Kidney (tissue), 14 donors: Measurements from ENCODE around the gene CHAT. TPM values are rescaled to one million over a fixed set of nuclear protein-coding genes. Genes with fewer than 3 reads are reported as not detected.

Experiments
- DNase-seq, 5 donors: peaks; one replicate each; pipeline ENCODE4 v3.0.0-alpha.2; 2013 to 2020
- FAIRE-seq: peaks from 2 replicates; lab custom pipeline; 2012; peaks lifted over from hg19 to GRCh38; lab: Jason Lieb, UNC
- H3K27ac ChIP-seq, 2 donors: one replicate each; pipeline ENCODE4 v1.7.0; 2013; ENCODE audit warnings: low read depth in 2 of 2, low read length in 2 of 2, inconsistent platforms in 1 of 2
- H3K27me3 ChIP-seq: one replicate; pipeline ENCODE4 v1.7.1; 2013; ENCODE audit warnings: low read length, inconsistent platforms; ENCODE audit not compliant: control insufficient read depth, insufficient read depth
- H3K36me3 ChIP-seq, 3 donors: one replicate each; pipeline versions ENCODE4 v1.7.0 to v1.7.1; 2013; ENCODE audit warnings: low read length in 3 of 3, control low read depth in 1 of 3, inconsistent platforms in 1 of 3; ENCODE audit not compliant: insufficient read depth in 3 of 3, control insufficient read depth in 2 of 3
- H3K4me1 ChIP-seq, 3 donors: one replicate each; pipeline versions ENCODE4 v1.7.0 to v1.7.1; 2013; ENCODE audit warnings: low read length in 3 of 3, inconsistent platforms in 1 of 3, low read depth in 1 of 3; ENCODE audit not compliant: control insufficient read depth in 2 of 3, insufficient read depth in 2 of 3
- H3K4me3 ChIP-seq, 3 donors: one replicate each; pipeline versions ENCODE4 v1.7.0 to v1.8.1; 2013; ENCODE audit warnings: low read length in 3 of 3, control low read depth in 1 of 3, inconsistent platforms in 1 of 3
- H3K9ac ChIP-seq, 3 donors: one replicate each; pipeline versions ENCODE4 v1.7.0 to v1.7.1; 2013; ENCODE audit warnings: low read length in 3 of 3, control low read depth in 1 of 3, inconsistent platforms in 1 of 3
- H3K9me3 ChIP-seq, 3 donors: one replicate each; pipeline versions ENCODE4 v1.7.0 to v1.7.1; 2013; ENCODE audit warnings: low read length in 3 of 3, control low read depth in 1 of 3, inconsistent platforms in 1 of 3; ENCODE audit not compliant: control insufficient read depth in 2 of 3, insufficient read depth in 1 of 3
- CTCF ChIP-seq: IDR thresholded peaks from 3 replicates; pipeline ENCODE4 v1.5.1; 2012; ENCODE audit warnings: mild to moderate bottlenecking, moderate library complexity, borderline replicate concordance; ENCODE audit not compliant: insufficient read depth; ENCODE audit errors: extremely low read depth
- intact Hi-C: fragments of 100-400 bp; cut with DNase I; formaldehyde crosslinking; loops from one replicate; pipeline ENCODE4 v1.11.1; 2022
- polyA plus RNA-seq: library from polyadenylated mRNA; stranded (reverse); fragments of 350-450 nt; fragmentation: Illumina TruSeq; extraction: RNeasy Lipid Tissue Mini Kit (QIAGEN cat#74804); gene quantifications from one replicate; pipeline ENCODE4 v1.2.3, GENCODE V29; 2014; ENCODE audit warnings: low read depth, low replicate concordance; ENCODE audit not compliant: insufficient read depth
- total RNA-seq: library from RNA; stranded (reverse); fragmentation: NEBNext Ultra II Directional; extraction: Animal tissue kit (Norgen Biotek cat#: 25700); gene quantifications from one replicate; pipeline ENCODE4 v1.2.1, GENCODE V29; 2021
- donor health status: control.
- donor health status: control.
- donor health status: control.
- donor health status: control.
- donor health status: control.
- donor health status: DM: yes; HTN: yes; CAD: no.
- donor health status: Normal renal cell carcinoma (clear cell type).

The CHAT gene
- total and polyA plus RNA-seq, 2 donors from 2014 or later = not detected

DNA sequence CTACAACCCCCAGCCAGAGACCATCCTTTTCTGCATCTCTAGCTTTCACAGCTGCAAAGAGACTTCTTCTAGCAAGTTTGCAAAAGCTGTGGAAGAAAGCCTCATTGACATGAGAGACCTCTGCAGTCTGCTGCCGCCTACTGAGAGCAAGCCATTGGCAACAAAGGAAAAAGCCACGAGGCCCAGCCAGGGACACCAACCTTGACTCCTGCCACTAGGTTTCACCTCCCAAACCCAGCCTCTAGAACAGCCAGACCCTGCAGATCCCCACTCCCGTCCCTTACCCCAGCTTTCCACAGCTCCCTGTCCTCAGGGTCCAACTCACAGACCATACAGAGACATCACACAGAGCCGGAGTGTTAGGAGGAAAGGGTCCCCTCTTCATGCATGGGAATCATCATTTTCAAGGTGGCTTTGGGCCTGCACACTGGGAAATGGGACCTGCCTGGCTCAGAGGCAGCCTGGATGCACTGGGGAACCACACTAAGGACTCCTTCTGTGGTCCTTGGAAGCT lies 51.1 kb downstream of the CHAT start:
- H3K27ac ChIP-seq = no peak overlapping the region
- no peak for TF ChIP-seq CTCF
- H3K4me3 ChIP-seq = no peak overlapping the region
- FAIRE-seq (no peak), DNase-seq (no peak)
- peaks cover 5% of the 10 kb centered on the region for H3K27me3 ChIP-seq
- H3K9me3 ChIP-seq = no peaks in the 10 kb centered on the region
- H3K9ac ChIP-seq = no peak overlapping the region
- H3K4me1 ChIP-seq = no peaks in the 10 kb centered on the region
- intact Hi-C loops = no loop called here
- H3K36me3 ChIP-seq = no peaks in the 10 kb centered on the region

GRCh38 chr10:49666054-49666615 lies 52.3 kb downstream of the CHAT start:
- Histone ChIP-seq H3K27me3 (peaks cover 3% of the 10 kb centered on the region), H3K36me3 (no peaks in the 10 kb centered on the region), H3K4me3 (no peak overlapping the region), H3K27ac (no peak overlapping the region), H3K9ac (no peak overlapping the region), H3K9me3 (peaks cover 0 to 3% (median 0%) of the 10 kb centered on the region in 3 donors), H3K4me1 (no peaks in the 10 kb centered on the region)
- DNase-seq (no peak), FAIRE-seq (no peak)
- intact Hi-C loops = no loop called here
- TF ChIP-seq CTCF = no peak

DNA sequence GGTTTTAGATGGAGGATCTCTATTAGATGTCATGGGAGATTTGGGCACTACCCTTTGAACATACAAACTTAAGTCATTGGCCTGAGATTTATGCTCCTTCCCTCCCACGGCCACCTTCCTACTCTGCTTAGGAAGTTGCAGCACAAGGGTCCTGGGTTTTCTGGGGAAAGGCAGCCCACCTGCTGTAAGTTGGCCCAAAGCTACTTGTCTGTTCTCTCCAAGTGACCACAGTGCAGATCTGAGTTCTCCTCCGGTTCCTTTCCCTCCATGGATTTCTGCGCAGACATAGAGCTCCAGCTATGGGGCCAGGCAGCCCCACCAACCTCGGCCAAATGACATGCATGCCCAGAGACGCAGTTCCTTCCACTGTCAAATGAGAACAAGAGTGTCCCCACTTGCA lies 52.8 kb downstream of the CHAT start:
- TF ChIP-seq CTCF = no peak
- FAIRE-seq = no peak
- H3K9me3 ChIP-seq = peaks cover 0 to 4% (median 0%) of the 10 kb centered on the region in 3 donors

More for the DNA sequence above, 52.8 kb downstream of the CHAT start:
- Histone ChIP-seq H3K4me1 (no peaks in the 10 kb centered on the region), H3K27ac (no peak overlapping the region), H3K27me3 (peaks cover 3% of the 10 kb centered on the region), H3K9ac (no peak overlapping the region), H3K4me3 (no peak overlapping the region), H3K36me3 (no peaks in the 10 kb centered on the region)
- intact Hi-C loops = no loop called here
- DNase-seq = no peak
